Muscle of back (tissue), 13 donors: ENCODE measurements around the gene RFX2. TPM values are rescaled to one million over a fixed set of nuclear protein-coding genes. Genes with fewer than 3 reads are reported as not detected.
"Not testable (repeated sequence)": the region's sequence is repeated elsewhere in the genome, so short reads cannot be mapped to it uniquely, and the experiment has no call there.

Source experiments
- DNase-seq, 3 donors: peaks; one replicate each; pipeline versions ENCODE4 v3.0.0 to v3.0.0-alpha.2; 2013
- long read RNA-seq, 9 donors: transcript quantifications; one replicate each; lab custom pipeline, GENCODE V29; 2026
- polyA plus RNA-seq, 10 donors: library from polyadenylated mRNA; unstranded; fragments of 120-200 nt; gene quantifications; one replicate each; pipeline ENCODE4 v1.2.1, GENCODE V29; 2013; ENCODE audit not compliant: insufficient read length in 10 of 10

The RFX2 gene
- 10 to 100 TPM in 1 of 10 donors, 1 to 10 TPM in 9; 5.2 to 10.9 (median 6.9) TPM for polyA plus RNA-seq
- long read RNA-seq, donor 1 = 0 reads
- long read RNA-seq, donor 2 = 0 reads
- long read RNA-seq, donor 3 = 0 reads
- long read RNA-seq, donor 4 = 0 reads
- long read RNA-seq, donor 5 = 0 reads
- long read RNA-seq, donor 6, partial matches to known transcripts = 0 of 1 reads
- long read RNA-seq, donor 6, other reads (novel, unspliced or antisense) = 0 of 1 reads
- long read RNA-seq, donor 7 = 0 reads
- long read RNA-seq, donor 8, partial matches to known transcripts = 0 of 1 reads
- long read RNA-seq, donor 8, other reads (novel, unspliced or antisense) = 0 of 1 reads
- long read RNA-seq, donor 9, partial matches to known transcripts = 0 of 1 reads
- long read RNA-seq, donor 9, other reads (novel, unspliced or antisense) = 0 of 1 reads

DNA sequence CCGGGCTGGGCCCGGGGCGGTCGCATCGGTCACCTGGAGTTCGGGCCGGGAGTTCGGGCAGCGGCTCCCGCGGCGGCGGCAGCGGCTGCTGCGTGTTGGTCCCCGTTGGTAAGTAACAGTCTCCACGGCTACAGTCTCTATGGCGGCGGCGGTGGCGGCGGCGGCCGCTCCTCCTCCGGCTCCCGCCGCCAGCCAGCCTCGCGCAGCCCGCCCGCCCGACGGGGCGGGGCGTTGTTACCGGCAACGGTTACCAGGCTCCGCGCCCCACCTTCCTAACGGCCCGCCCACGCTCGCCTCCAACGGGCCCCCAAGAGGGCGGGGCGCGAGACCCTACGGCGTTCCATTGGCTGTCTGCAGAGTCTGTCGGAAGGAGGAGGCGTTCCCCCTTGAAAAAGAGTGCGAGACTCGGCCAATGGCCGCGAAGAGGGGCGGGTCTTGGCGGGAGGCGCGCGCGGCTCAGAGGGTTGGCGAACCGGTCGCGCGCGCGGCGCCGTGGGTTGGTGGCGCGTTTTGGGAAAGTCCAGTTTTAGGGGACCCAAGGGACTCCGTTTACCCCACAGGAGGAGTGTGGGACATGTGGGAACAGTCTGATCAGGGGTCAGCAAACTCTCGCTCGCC lies at the start of gene RFX2:
Gene RFX2 (minus strand): TSS at position 141 of the 618 bp plus-strand sequence. CDS start 63,004 bp downstream, outside the sequence.
- DNase-seq = peak; percentile 99

- DNase-seq = no peak
These were observed 45.7 kb upstream of the RFX2 start for GRCh38 chr19:6156033-6156432.

DNA sequence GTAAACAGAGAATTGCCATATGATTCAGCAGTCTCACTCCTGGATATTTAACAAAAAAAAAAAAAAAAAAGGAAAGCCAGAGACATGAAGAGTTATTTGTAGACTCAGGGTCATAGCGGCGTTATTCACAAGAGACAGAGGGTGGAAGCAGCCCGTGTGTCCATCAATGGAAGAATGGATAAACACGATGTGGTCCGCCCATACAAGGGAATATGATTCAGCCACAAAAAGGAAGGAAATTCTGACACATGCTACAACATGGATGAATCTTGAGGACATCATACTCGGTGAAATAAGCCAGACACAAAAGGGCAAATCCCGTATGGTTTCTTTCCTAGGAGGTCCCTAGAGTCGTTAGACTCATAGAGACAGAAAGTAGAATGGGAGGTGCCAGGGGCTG lies 40.0 kb upstream of the RFX2 start:
- DNase-seq = no peak

DNA sequence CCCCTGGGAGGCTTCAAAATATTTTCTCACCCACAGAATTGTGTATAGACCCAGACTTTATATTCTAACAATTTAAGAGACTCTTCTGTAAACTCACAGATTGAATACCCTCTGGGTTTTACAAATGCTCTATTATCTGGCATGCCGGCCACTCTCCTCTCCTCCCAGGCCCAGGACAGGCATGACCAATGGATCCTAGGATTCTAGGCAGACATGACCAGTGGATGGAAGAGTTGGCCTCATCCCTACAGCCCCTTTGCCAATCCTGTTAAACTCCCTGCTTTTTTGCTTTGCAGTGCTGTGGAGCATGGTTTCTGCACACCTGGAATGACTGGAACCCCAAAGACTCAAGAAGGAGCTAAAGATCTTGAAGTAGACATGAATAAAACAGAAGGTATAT lies 30.9 kb upstream of the RFX2 start:
- no peak for DNase-seq

DNA sequence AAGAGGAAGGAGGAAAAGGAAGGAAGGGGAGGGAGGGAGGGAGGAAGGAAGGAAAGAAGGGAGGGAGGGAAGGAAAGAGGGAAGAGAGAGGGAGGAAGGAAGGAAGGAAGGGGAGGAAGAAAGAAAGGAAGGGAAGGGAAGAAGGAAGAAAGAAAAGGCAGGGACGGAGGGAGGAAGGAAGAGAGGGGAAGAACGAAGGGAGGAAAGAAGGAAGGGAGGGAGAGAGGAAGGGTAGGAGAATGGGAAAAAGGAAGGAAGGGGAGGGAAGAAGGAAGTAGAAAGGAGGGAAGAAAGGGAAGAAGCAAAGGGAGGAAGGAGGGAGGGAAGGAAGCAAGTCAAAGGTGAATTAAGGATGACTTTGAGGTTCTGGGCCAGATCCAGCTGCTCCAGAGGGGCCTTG lies 28.2 kb upstream of the RFX2 start:
- no peak for DNase-seq

- DNase-seq = no peak
These were observed 27.8 kb upstream of the RFX2 start for GRCh38 chr19:6138066-6138465.

GRCh38 chr19:6133231-6133630 lies 22.9 kb upstream of the RFX2 start:
- DNase-seq = no peak

DNA sequence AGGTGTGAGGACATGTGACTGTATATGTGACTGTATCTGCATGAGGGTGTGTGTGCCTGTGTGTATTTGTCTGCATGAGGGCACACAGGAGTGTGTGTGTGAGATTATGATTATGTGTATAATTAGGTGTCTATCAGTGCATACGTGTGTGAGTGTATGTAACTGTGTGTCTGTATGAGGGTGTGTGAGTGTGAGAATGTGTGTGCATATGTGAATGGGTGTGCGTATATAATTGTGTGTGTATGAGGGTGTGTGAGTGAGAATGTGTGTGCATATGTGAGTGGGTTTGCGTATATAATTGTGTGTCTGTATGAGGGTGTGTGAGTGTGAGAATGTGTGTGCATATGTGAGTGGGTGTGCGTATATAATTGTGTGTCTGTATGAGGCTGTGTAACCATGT lies 22.2 kb upstream of the RFX2 start:
- DNase-seq = no peak

DNA sequence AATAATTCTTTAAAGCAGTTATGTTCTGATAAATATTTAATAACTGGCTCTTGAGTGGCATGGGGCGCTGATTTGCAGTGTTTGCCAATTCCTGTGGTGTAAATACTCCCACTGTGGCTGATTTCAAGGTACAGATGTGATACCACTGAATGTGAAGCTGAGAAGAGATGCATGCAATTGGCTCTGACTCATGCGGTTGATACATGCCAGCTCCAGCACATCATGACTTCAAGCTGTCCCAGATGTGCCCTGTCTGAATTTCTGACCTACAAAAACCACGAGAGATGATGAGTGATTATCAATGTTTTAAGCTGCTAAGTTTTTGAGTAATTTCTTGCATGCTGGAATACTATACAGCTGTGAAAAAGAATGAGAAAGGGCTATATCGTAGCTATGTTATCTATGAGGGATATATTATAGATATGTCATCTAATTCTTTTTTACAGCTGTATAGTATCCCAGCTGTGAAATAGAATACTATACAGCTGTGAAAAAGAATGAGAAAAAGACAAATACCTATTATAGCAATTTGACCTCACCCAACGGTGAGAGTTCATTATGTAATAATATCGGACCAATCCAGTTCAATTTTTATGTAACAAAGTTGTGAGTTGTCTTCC lies 17.5 kb upstream of the RFX2 start:
- DNase-seq = no peak

GRCh38 chr19:6126335-6126974 lies 16.2 kb upstream of the RFX2 start:
- peak in 1 of 3 donors; percentile 34 for DNase-seq

DNA sequence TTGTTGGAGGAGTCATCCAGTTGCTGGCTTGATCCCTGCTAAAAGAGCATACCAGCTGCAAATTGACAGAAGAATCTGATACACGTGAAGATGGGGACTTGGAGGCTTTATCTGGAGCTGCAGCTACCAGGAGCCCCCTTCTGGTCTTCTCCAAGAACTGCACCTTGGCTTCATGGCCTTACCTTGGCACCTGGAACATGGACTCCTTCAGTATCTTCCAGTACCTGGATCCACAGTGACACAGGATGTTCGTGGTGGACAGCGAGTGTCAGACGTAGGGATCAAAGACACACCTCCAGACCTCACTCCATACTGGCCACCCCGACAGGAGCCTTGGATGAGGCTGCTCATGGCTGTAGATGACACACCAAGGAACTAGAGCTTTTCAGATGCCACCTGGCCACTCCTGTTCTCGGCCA lies 15.3 kb upstream of the RFX2 start:
- DNase-seq = peak; percentile 34 to 56 (median 41)

- DNase-seq = no peak
These were observed 8.7 kb upstream of the RFX2 start for GRCh38 chr19:6119031-6119430.

GRCh38 chr19:6118043-6118442 lies 7.7 kb upstream of the RFX2 start:
- no peak for DNase-seq

DNA sequence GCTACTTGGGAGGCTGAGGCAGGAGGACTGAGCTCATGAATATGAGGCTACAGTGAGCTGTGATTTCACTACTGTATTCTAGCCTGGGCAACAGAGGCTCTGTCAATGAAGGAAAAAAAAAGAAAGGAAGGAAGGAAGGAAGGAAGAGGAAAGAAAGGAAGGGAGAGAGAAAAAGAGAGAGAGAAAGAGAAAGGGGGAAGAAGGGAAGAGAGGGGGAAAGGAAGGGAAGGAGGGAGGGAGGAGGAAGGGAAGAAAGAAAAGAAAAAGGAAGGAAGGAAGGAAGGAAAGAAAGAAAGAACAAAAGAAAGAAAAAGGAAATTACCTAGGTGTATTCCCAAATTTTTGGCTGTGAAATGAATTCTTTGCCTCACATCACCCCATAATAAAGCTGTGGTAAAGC lies 7.2 kb upstream of the RFX2 start:
- DNase-seq = no peak

DNA sequence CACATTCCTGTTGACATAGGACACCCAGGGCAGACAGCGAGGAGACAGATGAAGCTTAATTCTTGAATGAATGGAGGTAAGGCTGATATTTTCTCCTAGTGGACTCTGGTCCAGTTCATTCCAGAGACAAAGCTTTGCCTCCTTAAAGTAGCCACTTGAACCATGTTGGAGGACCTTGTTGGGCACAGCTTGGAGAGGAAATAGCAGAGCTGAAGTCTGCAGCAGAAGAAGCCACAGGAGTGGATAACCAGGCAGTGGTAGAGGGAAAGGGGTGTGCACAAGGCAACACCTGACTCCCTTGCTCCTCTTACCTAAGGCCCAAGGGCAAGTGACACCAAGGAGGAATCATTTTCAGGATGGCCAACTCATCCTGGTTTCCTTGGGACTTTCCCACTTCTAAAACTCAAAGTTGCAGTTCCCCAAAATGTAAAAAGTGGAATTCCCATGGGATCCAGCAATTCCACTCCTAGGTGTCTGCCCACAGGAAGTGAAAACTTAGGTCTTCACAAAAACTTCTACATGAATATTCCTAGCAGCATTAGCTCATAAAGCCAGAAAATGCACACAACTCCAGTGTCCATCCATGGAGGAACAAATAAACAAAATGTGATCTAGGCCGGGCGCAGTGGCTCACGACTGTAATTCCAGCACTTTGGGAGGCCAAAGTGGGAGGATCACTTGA lies 6.6 kb upstream of the RFX2 start:
- no peak for DNase-seq

DNA sequence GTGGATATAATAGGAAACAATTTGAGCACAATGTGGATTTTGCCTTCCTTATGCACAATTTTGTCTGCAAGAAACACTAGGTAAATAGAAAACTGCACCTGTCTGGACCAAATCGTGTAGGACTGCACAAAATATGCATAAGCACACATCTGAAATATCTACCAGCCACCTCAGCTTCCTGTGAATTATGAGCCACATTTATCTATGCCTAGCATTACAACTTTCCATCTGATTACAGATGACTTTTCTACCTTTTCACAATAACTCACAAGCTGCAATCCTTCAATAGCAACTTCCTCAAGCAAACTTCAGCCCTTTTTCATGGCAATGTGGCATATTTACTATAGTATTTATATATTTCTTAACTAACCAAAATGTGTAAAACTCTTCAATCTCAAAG lies 5.7 kb upstream of the RFX2 start:
- DNase-seq = no peak

DNA sequence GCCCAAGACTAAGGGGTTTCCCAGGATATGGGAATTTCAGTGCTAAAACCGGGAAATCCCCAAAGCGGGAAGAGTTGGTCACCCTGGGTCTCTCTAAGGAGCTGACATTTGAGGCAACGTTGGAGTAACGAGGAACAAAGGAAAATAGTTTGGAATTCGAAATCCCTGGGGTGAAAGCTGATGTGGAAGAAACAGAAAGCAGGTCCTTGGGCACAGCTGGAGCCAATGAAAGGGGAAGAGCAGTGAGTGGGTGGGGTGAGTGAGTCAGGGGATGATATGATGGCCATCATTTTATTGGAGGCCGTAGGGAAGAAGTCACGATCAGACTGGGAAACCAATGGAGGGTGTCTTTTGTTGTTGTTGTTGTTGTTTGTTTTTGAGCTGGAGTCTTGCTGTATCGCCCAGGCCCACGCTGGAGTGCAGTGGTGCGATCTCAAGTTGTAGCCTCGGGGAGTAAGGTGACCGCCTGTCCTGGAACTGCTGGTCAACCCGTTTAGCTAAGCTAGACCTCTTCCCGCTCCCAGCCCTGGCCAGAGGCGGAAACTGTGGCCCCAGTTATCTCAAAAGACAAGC lies 3.4 kb upstream of the RFX2 start:
- no peak for DNase-seq

DNA sequence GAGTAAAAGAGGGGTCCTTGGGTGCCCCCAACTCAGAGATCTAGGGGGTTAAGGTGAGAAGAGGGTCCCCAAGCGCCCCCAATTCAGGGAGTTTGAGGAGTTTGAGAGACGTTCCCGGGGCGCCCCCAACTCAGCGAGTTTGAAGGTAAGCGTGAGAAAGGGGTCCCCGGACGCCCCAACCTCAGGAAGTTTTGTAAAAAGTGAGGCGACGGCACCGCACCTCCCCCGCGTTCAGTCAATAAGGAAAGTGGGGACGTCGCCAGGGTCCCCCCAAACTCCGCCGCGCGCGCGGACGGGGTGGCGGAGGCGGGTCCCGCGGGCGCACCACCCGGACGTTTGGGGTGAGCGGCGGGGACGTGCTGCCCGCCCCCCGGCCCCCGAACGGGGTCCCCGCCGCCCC lies 353 bp downstream of the RFX2 start:
- peak in 1 of 3 donors; percentile 45 for DNase-seq

DNA sequence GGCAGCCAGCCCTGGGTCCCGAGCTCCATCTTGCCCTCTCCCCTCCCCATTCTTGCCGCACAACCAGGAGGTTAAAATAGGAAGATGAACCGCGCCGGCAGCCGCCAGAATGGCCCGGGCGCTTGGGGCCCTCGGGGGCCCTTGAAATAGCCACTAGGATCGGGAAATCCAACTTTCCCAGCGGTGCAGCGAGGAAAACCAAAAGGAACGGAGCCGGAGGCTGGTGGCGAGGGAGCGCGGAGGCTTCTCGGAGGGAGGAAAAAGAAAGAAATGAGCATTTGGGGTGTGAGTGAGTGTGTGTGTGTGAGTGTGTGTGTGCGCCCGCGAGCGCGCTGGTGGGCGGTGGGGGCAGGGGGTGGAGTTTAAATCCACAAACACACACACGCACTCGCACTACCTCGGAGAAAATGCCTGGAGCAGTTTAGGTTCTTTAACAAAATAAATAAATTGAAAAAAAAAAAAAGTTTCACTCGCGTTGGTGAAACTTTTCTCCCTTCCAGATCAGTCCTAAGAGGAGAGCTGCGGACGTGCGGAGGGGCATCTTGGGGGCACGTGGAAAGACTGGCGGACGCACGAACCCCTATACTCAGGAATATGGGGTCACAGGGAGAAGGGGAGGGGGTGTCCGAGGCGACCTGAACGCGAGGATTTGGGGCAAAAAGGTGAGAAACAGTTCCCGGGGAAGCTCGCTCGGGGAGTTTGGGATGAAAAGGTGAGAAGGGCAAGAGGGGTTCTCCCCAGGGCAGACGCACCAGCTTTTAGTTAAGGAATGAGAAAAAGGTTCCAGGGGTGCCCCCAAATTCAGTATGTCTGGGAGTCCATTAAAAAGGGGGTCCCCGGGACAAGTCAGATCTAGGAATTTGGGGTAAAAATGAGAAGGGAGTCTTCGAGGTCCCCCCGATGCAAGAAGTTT lies 1.3 kb downstream of the RFX2 start:
- DNase-seq = peak in 2 of 3 donors; percentile 86 to 92

DNA sequence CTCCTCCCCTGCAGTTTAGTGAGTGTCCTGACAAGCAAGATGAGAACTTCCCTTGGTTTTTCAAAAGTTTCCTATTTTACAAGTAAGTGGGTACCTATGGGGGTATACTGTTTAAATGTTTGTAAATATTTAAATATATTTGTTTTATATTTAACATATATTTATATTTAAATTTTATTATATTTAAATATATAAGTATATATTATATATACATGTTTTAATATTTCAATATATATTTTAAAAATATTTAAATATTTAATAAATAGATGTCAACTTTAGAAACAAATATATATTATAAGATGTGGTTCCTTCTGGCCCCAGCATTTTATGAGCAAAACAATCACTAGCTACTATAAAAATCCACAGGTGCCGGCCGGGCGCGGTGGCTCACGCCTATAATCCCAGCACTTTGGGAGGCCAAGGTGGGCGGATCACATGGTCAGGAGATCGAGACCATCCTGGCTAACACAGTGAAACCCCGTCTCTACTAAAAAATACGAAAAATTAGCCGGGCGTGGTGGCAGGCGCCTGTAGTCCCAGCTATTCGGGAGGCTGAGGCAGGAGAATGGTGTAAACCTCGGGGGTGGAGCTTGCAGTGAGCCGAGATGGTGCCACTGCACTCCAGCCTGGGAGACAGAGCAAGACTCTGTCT lies 3.5 kb downstream of the RFX2 start:
- DNase-seq = not testable (repeated sequence)
